ENCODE data around the gene ASAP2.
"Not testable (repeated sequence)": the region's sequence is repeated elsewhere in the genome, so short reads cannot be mapped to it uniquely, and the experiment has no call there.

The ASAP2 gene

GRCh38 chr2:9212661-9213411, 6.2 kb downstream of the ASAP2 start:
- DNase-seq (ENCODE audit: low spot score) = no peak

- no peak for DNase-seq (ENCODE audit: low spot score)
These were observed 7.0 kb downstream of the ASAP2 start for GRCh38 chr2:9213477-9214051.

- no peak for DNase-seq (ENCODE audit: low spot score)
These were observed 8.3 kb downstream of the ASAP2 start for GRCh38 chr2:9214873-9215272.

- DNase-seq (ENCODE audit: low spot score) = no peak
These were observed 9.1 kb downstream of the ASAP2 start for GRCh38 chr2:9215680-9216079.

GRCh38 chr2:9216143-9216542, 9.5 kb downstream of the ASAP2 start:
- not testable (repeated sequence) for DNase-seq (ENCODE audit: low spot score)

- DNase-seq (ENCODE audit: low spot score) = no peak
These were observed 11.5 kb downstream of the ASAP2 start for GRCh38 chr2:9217838-9218770.

GRCh38 chr2:9219027-9219445, 12.4 kb downstream of the ASAP2 start:
- no peak for DNase-seq (ENCODE audit: low spot score)

GRCh38 chr2:9220201-9220600, 13.6 kb downstream of the ASAP2 start:
- DNase-seq (ENCODE audit: low spot score) = no peak

GRCh38 chr2:9221223-9221622, 14.6 kb downstream of the ASAP2 start:
- no peak for DNase-seq (ENCODE audit: low spot score)

GRCh38 chr2:9222239-9222892, 15.8 kb downstream of the ASAP2 start:
- DNase-seq (ENCODE audit: low spot score) = no peak

- no peak for DNase-seq (ENCODE audit: low spot score)
These were observed 16.3 kb downstream of the ASAP2 start for GRCh38 chr2:9222893-9223287.

- DNase-seq (ENCODE audit: low spot score) = no peak
These were observed 19.2 kb downstream of the ASAP2 start for GRCh38 chr2:9225806-9226205.

GRCh38 chr2:9226458-9227380, 20.1 kb downstream of the ASAP2 start:
- DNase-seq (ENCODE audit: low spot score) = no peak

- DNase-seq (ENCODE audit: low spot score) = no peak
These were observed 21.6 kb downstream of the ASAP2 start for GRCh38 chr2:9228088-9228751.

- no peak for DNase-seq (ENCODE audit: low spot score)
These were observed 22.3 kb downstream of the ASAP2 start for GRCh38 chr2:9228781-9229469.

GRCh38 chr2:9229470-9229820, 22.8 kb downstream of the ASAP2 start:
- DNase-seq (ENCODE audit: low spot score) = no peak

GRCh38 chr2:9230051-9230802, 23.6 kb downstream of the ASAP2 start:
- no peak for DNase-seq (ENCODE audit: low spot score)

GRCh38 chr2:9230881-9231280, 24.3 kb downstream of the ASAP2 start:
- DNase-seq (ENCODE audit: low spot score) = no peak

Measured in COLO829 (cell line).